Endothelial cell (in vitro differentiated cells): ENCODE data around the gene HOXA3. TPM values are rescaled to one million over a fixed set of nuclear protein-coding genes. Genes with fewer than 3 reads are reported as not detected.

Source experiments
- DNase-seq: peaks from one replicate; pipeline ENCODE4 v3.0.0; 2021; ENCODE audit warnings: low spot score
- H3K27ac Mint-ChIP-seq: one replicate; pipeline ENCODE4 v1.8.0; 2021; ENCODE audit warnings: mixed read lengths, inconsistent platforms; ENCODE audit not compliant: unreplicated experiment
- H3K27me3 Mint-ChIP-seq: one replicate; pipeline ENCODE4 v1.8.0; 2021; ENCODE audit warnings: mild to moderate bottlenecking, moderate library complexity, mixed read lengths, inconsistent platforms; ENCODE audit not compliant: unreplicated experiment
- H3K36me3 Mint-ChIP-seq: one replicate; pipeline ENCODE4 v1.8.0; 2021; ENCODE audit warnings: mild to moderate bottlenecking, low read depth, mixed read lengths, inconsistent platforms; ENCODE audit not compliant: unreplicated experiment
- H3K4me1 Mint-ChIP-seq: one replicate; pipeline ENCODE4 v1.8.0; 2021; ENCODE audit warnings: mild to moderate bottlenecking, mixed read lengths, inconsistent platforms; ENCODE audit not compliant: unreplicated experiment
- H3K4me3 Mint-ChIP-seq: one replicate; pipeline ENCODE4 v1.8.0; 2021; ENCODE audit warnings: mild to moderate bottlenecking, mixed read lengths, inconsistent platforms; ENCODE audit not compliant: unreplicated experiment
- H3K9me3 Mint-ChIP-seq: one replicate; pipeline ENCODE4 v1.8.0; 2021; ENCODE audit warnings: mixed read lengths, inconsistent platforms; ENCODE audit not compliant: unreplicated experiment
- CTCF ChIP-seq: fragments of 200-600 bp; sonication (generic); IDR thresholded peaks from one replicate; pipeline ENCODE4 v1.5.0; 2021; ENCODE audit warnings: antibody characterized with exemption; ENCODE audit not compliant: unreplicated experiment
- total RNA-seq: library from RNA; stranded (reverse); fragmentation: NEBNext Ultra II Directional; extraction: Animal tissue kit (Norgen Biotek cat#: 25700); gene quantifications from one replicate; pipeline ENCODE4 v1.2.1, GENCODE V29; 2021; ENCODE audit not compliant: unreplicated experiment

HOXA3 gene
- total RNA-seq, 1 donor from 2014 or later: 0.13 TPM

- peak overlapping the region; percentile 83 for H3K4me3 Mint-ChIP-seq
- no peak for TF ChIP-seq CTCF
- H3K27ac Mint-ChIP-seq: peak overlapping the region; percentile 31
- peaks cover 60% of the 10 kb centered on the region for H3K4me1 Mint-ChIP-seq
- peaks cover 10% of the 10 kb centered on the region for H3K36me3 Mint-ChIP-seq
- H3K9me3 Mint-ChIP-seq: no peaks in the 10 kb centered on the region
- no peak for DNase-seq
- H3K27me3 Mint-ChIP-seq: peaks cover 37% of the 10 kb centered on the region
Observed at GRCh38 chr7:27104341-27105058, 47.9 kb downstream of the HOXA3 start.

GRCh38 chr7:27103489-27104226 lies 48.7 kb downstream of the HOXA3 start:
- Mint-ChIP-seq H3K9me3 (no peaks in the 10 kb centered on the region), H3K4me3 (peak overlapping the region; percentile 83), H3K27me3 (peaks cover 41% of the 10 kb centered on the region), H3K4me1 (peaks cover 63% of the 10 kb centered on the region), H3K36me3 (peaks cover 16% of the 10 kb centered on the region), H3K27ac (peak overlapping the region; percentile 90)
- TF ChIP-seq CTCF: no peak
- no peak for DNase-seq

GRCh38 chr7:27102581-27103442 lies 49.6 kb downstream of the HOXA3 start, which contains the start of gene HOXA2:
Gene HOXA2 (minus strand): TSS chr7:27102683. CDS start chr7:27102500, 183 bp downstream.
- H3K4me1 Mint-ChIP-seq: peaks cover 60% of the 10 kb centered on the region
- H3K27me3 Mint-ChIP-seq: peaks cover 43% of the 10 kb centered on the region
- TF ChIP-seq CTCF: no peak
- H3K27ac Mint-ChIP-seq: peak within 1 kb of the TSS; percentile 80
- peaks cover 16% of the 10 kb centered on the region for H3K36me3 Mint-ChIP-seq
- DNase-seq: no peak
- H3K9me3 Mint-ChIP-seq: no peaks in the 10 kb centered on the region
- peak within 1 kb of the TSS; percentile 83 for H3K4me3 Mint-ChIP-seq

- H3K9me3 Mint-ChIP-seq: no peaks in the 10 kb centered on the region
- peaks cover 59% of the 10 kb centered on the region for H3K4me1 Mint-ChIP-seq
- H3K4me3 Mint-ChIP-seq: peak overlapping the region; percentile 83
- H3K27ac Mint-ChIP-seq: peak overlapping the region; percentile 80
- peaks cover 47% of the 10 kb centered on the region for H3K27me3 Mint-ChIP-seq
- peaks cover 16% of the 10 kb centered on the region for H3K36me3 Mint-ChIP-seq
- TF ChIP-seq CTCF: no peak
- DNase-seq: no peak
Observed at GRCh38 chr7:27101957-27102580, 50.3 kb downstream of the HOXA3 start.
